OCI-LY7 (cell line): ENCODE data around the gene RARG.

ENCODE experiments used
- EZH2phosphoT487 ChIP-seq: fragments of 200-600 bp; sonication (generic); IDR thresholded peaks from 2 replicates; pipeline ENCODE4 v1.6.1; 2018; ENCODE audit warnings: low read depth, borderline replicate concordance, mild to moderate bottlenecking, mixed run types, antibody characterized with exemption, low read length, moderate library complexity, mixed read lengths
- TF ChIP-seq, protein P1 (sequence below): fragments of 200-600 bp; sonication (generic); conservative IDR thresholded peaks from 2 replicates; pipeline ENCODE4 v1.5.1; 2014; ENCODE audit warnings: mild to moderate bottlenecking, antibody characterized with exemption, low read length, moderate library complexity, mixed read lengths

GRCh38 chr12:53204351-53204750 is 27.7 kb downstream of the RARG start:
- TF ChIP-seq, protein P1, sequence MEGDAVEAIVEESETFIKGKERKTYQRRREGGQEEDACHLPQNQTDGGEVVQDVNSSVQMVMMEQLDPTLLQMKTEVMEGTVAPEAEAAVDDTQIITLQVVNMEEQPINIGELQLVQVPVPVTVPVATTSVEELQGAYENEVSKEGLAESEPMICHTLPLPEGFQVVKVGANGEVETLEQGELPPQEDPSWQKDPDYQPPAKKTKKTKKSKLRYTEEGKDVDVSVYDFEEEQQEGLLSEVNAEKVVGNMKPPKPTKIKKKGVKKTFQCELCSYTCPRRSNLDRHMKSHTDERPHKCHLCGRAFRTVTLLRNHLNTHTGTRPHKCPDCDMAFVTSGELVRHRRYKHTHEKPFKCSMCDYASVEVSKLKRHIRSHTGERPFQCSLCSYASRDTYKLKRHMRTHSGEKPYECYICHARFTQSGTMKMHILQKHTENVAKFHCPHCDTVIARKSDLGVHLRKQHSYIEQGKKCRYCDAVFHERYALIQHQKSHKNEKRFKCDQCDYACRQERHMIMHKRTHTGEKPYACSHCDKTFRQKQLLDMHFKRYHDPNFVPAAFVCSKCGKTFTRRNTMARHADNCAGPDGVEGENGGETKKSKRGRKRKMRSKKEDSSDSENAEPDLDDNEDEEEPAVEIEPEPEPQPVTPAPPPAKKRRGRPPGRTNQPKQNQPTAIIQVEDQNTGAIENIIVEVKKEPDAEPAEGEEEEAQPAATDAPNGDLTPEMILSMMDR: no peak
- TF ChIP-seq EZH2phosphoT487: no peak
